Karpas-422 (cell line): Measurements from ENCODE around the gene MVD. TPM values are rescaled to one million over a fixed set of nuclear protein-coding genes. Genes with fewer than 3 reads are reported as not detected.
A peak's percentile ranks its signal among the peaks of the same experiment; 100 is the strongest.

Experiments used
- DNase-seq: peaks from one replicate; pipeline ENCODE4 v3.0.0-alpha.2; 2015
- H2AFZ ChIP-seq: fragments of 200-600 bp; sonication (generic); 2 replicates; pipeline ENCODE4 v1.6.1; 2014; ENCODE audit warnings: antibody characterized with exemption, low read length, mixed read lengths
- H3K27ac ChIP-seq: fragments of 200-600 bp; sonication (generic); 2 replicates; pipeline ENCODE4 v1.5.1; 2014; ENCODE audit warnings: mild to moderate bottlenecking, low read length, moderate library complexity
- H3K27me3 ChIP-seq: fragments of 200-600 bp; sonication (generic); 2 replicates; pipeline ENCODE4 v1.6.1; 2014; ENCODE audit warnings: low read length, mixed read lengths
- H3K36me3 ChIP-seq: fragments of 200-600 bp; sonication (generic); 2 replicates; pipeline ENCODE4 v1.6.1; 2014; ENCODE audit warnings: low read length, mixed read lengths; ENCODE audit not compliant: insufficient read depth
- H3K4me1 ChIP-seq: fragments of 200-600 bp; sonication (generic); 2 replicates; pipeline ENCODE4 v1.6.1; 2014; ENCODE audit warnings: mild to moderate bottlenecking, low read length, mixed read lengths
- H3K4me2 ChIP-seq: fragments of 200-600 bp; sonication (generic); 2 replicates; pipeline ENCODE4 v1.6.1; 2014; ENCODE audit warnings: low read length, low read depth, mild to moderate bottlenecking; ENCODE audit not compliant: poor library complexity, severe bottlenecking
- H3K4me3 ChIP-seq: fragments of 200-600 bp; sonication (generic); 2 replicates; pipeline ENCODE4 v1.5.1; 2014; ENCODE audit warnings: mild to moderate bottlenecking, antibody characterized with exemption, low read length, mixed read lengths
- H3K79me2 ChIP-seq: fragments of 200-600 bp; sonication (generic); 2 replicates; pipeline ENCODE4 v1.6.1; 2014; ENCODE audit warnings: mild to moderate bottlenecking, low read length, mixed read lengths
- H3K9ac ChIP-seq: fragments of 200-600 bp; sonication (generic); 2 replicates; pipeline ENCODE4 v1.6.0; 2014; ENCODE audit warnings: low read length
- H3K9me2 ChIP-seq: fragments of 200-600 bp; sonication (generic), shearing (Covaris generic); replicated peaks from 2 replicates; pipeline ENCODE4 v1.6.0; 2014; ENCODE audit warnings: mild to moderate bottlenecking, low read length, moderate library complexity; ENCODE audit not compliant: insufficient read depth
- H3K9me3 ChIP-seq: fragments of 300-700, 200-600 bp; sonication (generic); 2 replicates; pipeline ENCODE4 v1.6.1; 2014; ENCODE audit warnings: low read length, mixed read lengths
- H4K20me1 ChIP-seq: fragments of 200-600 bp; sonication (generic); 2 replicates; pipeline ENCODE4 v1.6.1; 2014; ENCODE audit warnings: mild to moderate bottlenecking, antibody characterized with exemption, low read length, low read depth; ENCODE audit not compliant: insufficient read depth
- total RNA-seq: library from RNA; depleted of rRNA; stranded (reverse); fragments of >200 nt; shearing (Covaris generic); gene quantifications from 2 replicates; pipeline ENCODE4 v1.2.3, GENCODE V29; 2014; ENCODE audit warnings: low replicate concordance

MVD gene
- total RNA-seq, 1 experiment from 2014 or later: 35.0 TPM

DNA sequence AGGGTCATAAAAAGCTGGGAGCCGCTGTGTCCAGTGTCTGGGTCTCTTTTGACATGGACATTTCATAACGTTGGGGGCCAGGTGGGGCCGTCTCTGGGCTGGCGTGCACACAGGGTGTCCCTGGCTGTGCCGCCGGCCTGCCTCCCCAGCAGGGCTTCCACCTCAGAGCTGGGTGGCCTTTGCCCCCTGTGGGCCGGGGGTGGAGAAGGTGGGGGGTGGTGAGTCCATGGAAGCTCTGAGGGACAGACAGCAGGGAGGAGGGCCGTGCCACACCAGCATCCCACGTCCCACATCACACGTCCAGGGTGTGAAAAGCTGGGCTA, 24.3 kb upstream of the MVD start:
- Histone ChIP-seq H3K27ac (no peak overlapping the region), H3K9me3 (no peaks in the 10 kb centered on the region), H3K4me2 (no peak overlapping the region), H2AFZ (no peak overlapping the region), H3K36me3 (no peaks in the 10 kb centered on the region), H3K27me3 (no peaks in the 10 kb centered on the region), H4K20me1 (no peaks in the 10 kb centered on the region), H3K9ac (no peak overlapping the region), H3K9me2 (no peaks in the 10 kb centered on the region), H3K4me1 (peaks cover 30% of the 10 kb centered on the region), H3K79me2 (no peaks in the 10 kb centered on the region), H3K4me3 (no peak overlapping the region)
- DNase-seq: no peak

DNA sequence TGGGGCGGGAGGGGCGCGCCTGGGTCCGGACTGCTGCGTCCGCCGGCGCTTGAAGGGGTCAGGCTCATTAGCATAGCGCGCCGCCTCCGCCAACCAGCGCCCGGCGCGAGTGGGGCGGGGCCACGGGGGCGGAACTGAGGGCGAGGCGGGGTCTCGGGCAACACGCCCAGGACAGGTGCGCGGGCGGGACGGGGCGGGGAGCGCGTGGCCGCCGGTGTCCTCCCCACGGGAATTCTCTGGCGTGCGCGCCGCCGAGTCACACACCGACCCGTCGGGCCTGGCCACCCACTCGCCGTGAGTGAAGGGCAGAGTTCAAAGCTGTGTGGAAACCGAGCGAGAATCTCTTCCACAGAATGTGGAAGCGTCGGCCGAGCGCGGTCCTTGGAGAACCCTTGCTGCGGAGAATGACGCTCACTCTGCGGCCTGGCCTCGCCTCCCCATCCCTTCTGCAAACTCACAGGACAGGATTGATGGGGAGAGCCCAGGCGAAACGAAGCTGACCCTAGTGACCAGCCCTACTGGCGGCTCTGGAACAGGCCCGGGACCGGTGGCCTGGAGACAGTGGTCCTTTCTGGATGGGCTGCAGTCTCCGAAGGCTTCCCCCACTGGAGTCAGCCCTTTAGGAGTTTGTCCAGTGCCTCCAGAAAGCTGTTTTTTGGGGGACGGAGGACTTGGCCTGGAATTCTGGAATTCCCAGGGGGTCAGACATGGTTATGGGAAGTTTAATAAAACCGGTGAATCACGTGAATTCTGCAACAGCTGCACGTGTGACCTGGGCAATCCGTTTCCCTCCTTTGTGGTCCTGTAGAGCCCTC, 23.8 kb upstream of the MVD start, which contains the start of gene SNAI3:
SNAI3 (minus strand) TSS at position 69 of the 815 bp plus-strand sequence. CDS start 101 bp downstream, outside the sequence.
- H3K9me3 ChIP-seq: no peaks in the 10 kb centered on the region
- no peaks in the 10 kb centered on the region for H3K9me2 ChIP-seq
- H4K20me1 ChIP-seq: no peaks in the 10 kb centered on the region
- H3K4me2 ChIP-seq: peak within 1 kb of the TSS; percentile 98
- peak within 1 kb of the TSS; percentile 67 for H3K9ac ChIP-seq
- peak; percentile 94 for DNase-seq
- no peaks in the 10 kb centered on the region for H3K79me2 ChIP-seq
- H3K4me3 ChIP-seq: peak within 1 kb of the TSS; percentile 78
- H3K27me3 ChIP-seq: no peaks in the 10 kb centered on the region
- no peak within 1 kb of the TSS for H3K27ac ChIP-seq
- H2AFZ ChIP-seq: no peak within 1 kb of the TSS
- H3K36me3 ChIP-seq: no peaks in the 10 kb centered on the region
- H3K4me1 ChIP-seq: peaks cover 36% of the 10 kb centered on the region

DNA sequence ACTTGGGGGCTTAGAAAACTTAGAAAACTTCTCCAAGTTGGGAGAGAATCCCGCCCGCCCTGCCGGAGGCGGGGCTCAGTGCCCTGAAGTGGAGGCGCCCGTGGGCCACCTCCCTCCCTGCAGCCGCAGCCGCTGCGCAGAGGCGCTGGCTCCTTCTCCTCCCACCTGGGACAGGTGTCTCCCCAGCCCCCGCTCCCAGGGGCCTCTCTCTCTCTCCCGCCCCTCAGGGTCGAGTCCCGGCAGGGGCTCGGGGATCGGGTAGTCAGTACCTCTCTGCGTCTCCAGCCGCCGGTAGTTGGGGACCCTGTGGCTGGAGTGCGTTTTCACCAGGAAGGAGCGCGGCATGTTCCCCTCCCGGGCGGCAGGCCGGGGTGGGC, 23.2 kb upstream of the MVD start:
- H2AFZ ChIP-seq: no peak overlapping the region
- peak overlapping the region; percentile 78 for H3K4me3 ChIP-seq
- no peak for DNase-seq
- no peaks in the 10 kb centered on the region for H3K9me3 ChIP-seq
- H3K27ac ChIP-seq: no peak overlapping the region
- H3K27me3 ChIP-seq: no peaks in the 10 kb centered on the region
- no peaks in the 10 kb centered on the region for H4K20me1 ChIP-seq
- H3K4me1 ChIP-seq: peaks cover 42% of the 10 kb centered on the region
- H3K79me2 ChIP-seq: no peaks in the 10 kb centered on the region
- no peaks in the 10 kb centered on the region for H3K36me3 ChIP-seq
- no peaks in the 10 kb centered on the region for H3K9me2 ChIP-seq
- peak overlapping the region; percentile 67 for H3K9ac ChIP-seq
- peak overlapping the region; percentile 98 for H3K4me2 ChIP-seq

DNA sequence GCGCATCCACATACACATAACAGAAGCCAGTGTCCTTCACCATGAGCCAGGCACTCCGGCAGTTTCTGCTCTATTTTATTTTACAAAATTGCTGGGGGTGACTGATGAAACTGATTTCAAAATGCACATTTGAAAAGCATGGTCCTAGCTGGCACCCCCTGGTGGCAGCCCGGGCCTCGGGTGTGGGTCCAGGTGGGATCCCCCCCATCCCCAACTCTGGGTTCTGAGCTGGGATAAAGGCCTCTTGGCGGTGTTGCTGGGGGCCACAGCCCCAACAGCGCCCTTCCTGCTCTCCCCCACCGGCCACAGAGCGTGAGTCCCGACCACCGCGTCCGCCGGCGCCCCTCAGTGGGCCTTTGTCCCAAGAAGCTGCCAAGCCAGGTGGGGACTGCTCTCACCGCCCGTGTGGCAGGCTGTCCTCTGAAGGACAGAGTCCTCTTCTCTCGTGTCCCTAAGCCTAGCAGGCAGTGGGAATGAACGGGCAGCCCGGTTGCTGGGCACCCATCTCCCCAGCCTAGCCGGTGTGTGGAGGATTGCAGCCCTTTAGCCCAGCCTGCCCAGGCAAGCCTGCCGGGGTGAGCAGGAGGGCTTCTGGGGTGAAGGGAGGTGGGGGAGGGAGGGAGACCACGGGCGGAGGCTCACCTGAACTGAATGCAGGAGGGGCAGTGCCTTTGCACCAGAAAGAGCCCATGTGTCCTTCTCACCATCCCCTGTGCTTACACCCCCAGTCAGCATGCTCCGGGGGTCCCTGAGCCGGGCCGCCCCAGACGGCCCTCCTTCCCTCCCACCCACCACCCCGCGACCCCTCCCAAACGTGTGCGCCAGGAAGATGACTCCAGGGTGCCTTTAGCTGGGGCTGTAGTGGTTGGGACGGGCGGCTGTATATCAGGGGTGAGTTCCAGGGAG, 22.5 kb upstream of the MVD start:
- Histone ChIP-seq H3K9ac (peak overlapping the region; percentile 67), H4K20me1 (no peaks in the 10 kb centered on the region), H3K4me1 (peaks cover 47% of the 10 kb centered on the region), H3K9me2 (no peaks in the 10 kb centered on the region), H3K9me3 (no peaks in the 10 kb centered on the region), H3K36me3 (no peaks in the 10 kb centered on the region), H3K27me3 (no peaks in the 10 kb centered on the region), H2AFZ (no peak overlapping the region), H3K4me3 (peak overlapping the region; percentile 78), H3K79me2 (no peaks in the 10 kb centered on the region), H3K4me2 (peak overlapping the region; percentile 98), H3K27ac (no peak overlapping the region)
- DNase-seq: peak; percentile 79

DNA sequence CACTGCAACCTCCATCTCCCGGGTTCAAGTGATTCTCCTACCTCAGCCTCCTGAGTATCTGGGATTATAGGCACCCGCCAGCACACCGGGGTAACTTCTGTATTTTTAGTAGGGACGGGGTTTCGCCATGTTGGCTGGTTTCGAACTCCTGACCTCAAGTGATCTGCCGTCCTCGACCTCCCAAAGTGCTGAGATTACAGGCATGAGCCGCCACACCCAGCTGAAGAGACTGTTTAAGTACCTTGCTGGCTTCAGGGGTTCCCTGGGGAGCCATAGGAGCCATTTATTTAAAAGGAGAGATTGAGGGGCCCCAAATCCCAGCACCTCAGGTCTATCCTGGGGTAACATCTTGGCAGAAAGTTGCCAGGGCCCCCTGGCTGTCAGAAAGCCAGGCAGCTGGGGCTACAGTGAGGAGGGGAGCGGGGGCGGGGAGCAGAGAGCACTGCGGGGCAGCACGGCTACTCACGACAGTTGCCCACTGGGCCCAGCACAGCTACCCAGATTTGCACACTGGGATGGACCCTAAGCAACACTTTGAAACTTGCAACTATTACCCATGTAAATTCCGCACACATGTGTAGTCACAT, 21.8 kb upstream of the MVD start:
- Histone ChIP-seq H3K4me1 (peaks cover 47% of the 10 kb centered on the region), H3K36me3 (no peaks in the 10 kb centered on the region), H3K9me3 (no peaks in the 10 kb centered on the region), H3K4me2 (peak overlapping the region; percentile 98), H4K20me1 (no peaks in the 10 kb centered on the region), H3K4me3 (no peak overlapping the region), H3K79me2 (no peaks in the 10 kb centered on the region), H3K9ac (peak overlapping the region; percentile 10), H3K27ac (no peak overlapping the region), H3K27me3 (no peaks in the 10 kb centered on the region), H3K9me2 (no peaks in the 10 kb centered on the region), H2AFZ (no peak overlapping the region)
- peak; percentile 52 for DNase-seq

DNA sequence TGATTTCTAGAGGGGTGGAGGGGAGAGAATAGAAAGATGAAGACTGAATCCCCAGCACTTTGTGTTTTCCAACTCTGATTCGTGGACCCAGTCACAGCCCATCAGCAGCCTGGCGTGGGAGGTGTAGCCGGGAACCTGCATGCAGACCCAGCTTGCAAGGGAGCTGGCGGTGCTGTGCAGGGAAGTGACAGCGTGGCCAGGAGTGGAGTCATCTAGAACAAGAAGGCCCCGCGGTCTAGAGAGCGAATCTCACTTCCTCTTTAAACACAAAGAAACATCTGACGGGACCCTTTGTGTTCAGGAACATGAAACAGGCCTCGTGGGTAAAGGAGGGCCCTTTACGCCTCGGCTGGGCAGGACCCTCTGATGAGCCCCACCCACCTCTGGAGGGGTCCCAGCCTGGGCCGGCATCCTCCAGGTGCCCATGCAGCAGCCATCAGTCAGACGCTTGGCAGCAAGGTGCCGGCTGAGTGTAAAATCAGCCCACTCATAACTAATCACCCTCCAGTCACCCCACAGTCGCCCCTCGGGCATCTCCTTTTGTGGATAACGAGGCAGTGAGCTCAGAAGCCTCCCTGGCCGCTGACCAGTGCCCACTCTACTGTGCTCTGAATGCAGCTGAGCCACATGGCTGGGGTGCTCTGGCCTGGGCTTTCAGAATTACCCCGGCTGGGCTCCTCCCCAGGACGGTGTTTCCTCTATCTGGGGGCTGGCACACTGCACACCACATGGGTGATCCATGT, 19.0 kb upstream of the MVD start:
- H3K36me3 ChIP-seq: no peaks in the 10 kb centered on the region
- peak overlapping the region; percentile 64 for H3K9ac ChIP-seq
- H3K79me2 ChIP-seq: no peaks in the 10 kb centered on the region
- peak; percentile 94 for DNase-seq
- peak overlapping the region; percentile 50; the same call in 1 of the 2 replicates for H3K4me3 ChIP-seq
- H3K9me2 ChIP-seq: no peaks in the 10 kb centered on the region
- no peaks in the 10 kb centered on the region for H3K9me3 ChIP-seq
- peak overlapping the region; percentile 78 for H3K27ac ChIP-seq
- H3K4me2 ChIP-seq: peak overlapping the region; percentile 66
- H4K20me1 ChIP-seq: no peaks in the 10 kb centered on the region
- peaks cover 46% of the 10 kb centered on the region for H3K4me1 ChIP-seq
- no peaks in the 10 kb centered on the region for H3K27me3 ChIP-seq
- H2AFZ ChIP-seq: peak overlapping the region; percentile 76

DNA sequence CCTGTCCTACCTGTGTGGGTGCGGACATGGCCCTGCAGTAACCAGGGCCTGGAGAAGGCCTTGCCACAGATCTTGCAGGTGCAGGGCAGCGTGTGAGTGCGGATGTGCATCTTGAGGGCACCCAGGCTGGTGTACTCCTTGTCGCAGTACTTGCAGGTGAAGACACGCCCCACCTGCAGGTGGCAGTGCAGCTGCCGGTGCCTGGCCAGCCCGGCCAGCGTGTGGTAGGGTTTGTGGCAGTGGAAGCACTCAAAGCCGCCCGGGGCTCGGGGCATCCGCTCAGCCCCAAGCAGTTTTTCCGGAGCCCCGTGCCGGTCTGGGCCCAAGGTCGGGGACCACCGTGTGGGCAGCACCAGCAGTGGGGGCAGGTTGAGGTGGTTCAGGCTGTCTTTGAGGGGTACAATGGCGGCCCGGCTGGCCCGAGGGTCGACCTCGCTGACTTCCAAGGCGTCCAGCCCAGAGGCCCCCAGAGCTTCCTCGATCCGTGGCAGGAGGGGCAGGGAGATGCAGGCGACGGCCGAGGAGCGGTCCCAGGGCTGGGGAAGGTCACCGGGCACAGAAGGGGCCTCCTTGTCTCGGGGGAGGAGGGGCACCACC, 18.3 kb upstream of the MVD start:
- H3K4me3 ChIP-seq: peak overlapping the region; percentile 50; the same call in 1 of the 2 replicates
- no peaks in the 10 kb centered on the region for H3K79me2 ChIP-seq
- peak overlapping the region; percentile 69; the same call in 1 of the 2 replicates for H2AFZ ChIP-seq
- no peaks in the 10 kb centered on the region for H3K9me3 ChIP-seq
- no peaks in the 10 kb centered on the region for H3K36me3 ChIP-seq
- peak; percentile 87 for DNase-seq
- H3K27ac ChIP-seq: peak overlapping the region; percentile 78
- H3K4me1 ChIP-seq: peaks cover 41% of the 10 kb centered on the region
- H3K9me2 ChIP-seq: no peaks in the 10 kb centered on the region
- no peaks in the 10 kb centered on the region for H4K20me1 ChIP-seq
- H3K27me3 ChIP-seq: no peaks in the 10 kb centered on the region
- H3K9ac ChIP-seq: peak overlapping the region; percentile 64
- H3K4me2 ChIP-seq: peak overlapping the region; percentile 66
